Mesothelial cell of epicardium (in vitro differentiated cells): ENCODE measurements around the gene AWAT2. TPM values are rescaled to one million over a fixed set of nuclear protein-coding genes. Genes with fewer than 3 reads are reported as not detected.

ENCODE experiments used
- DNase-seq, 2 experiments: peaks; one replicate each; pipeline ENCODE4 v3.0.0; 2021; ENCODE audit warnings: low spot score in 2 of 2; ENCODE audit not compliant: unreplicated experiment in 2 of 2
- H3K27ac Mint-ChIP-seq: 2 replicates; pipeline ENCODE4 v1.8.0; 2021; ENCODE audit warnings: mixed read lengths
- H3K27me3 Mint-ChIP-seq: 2 replicates; pipeline ENCODE4 v1.8.0; 2021; ENCODE audit warnings: low read depth, mixed read lengths
- H3K36me3 Mint-ChIP-seq: 2 replicates; pipeline ENCODE4 v1.8.0; 2021; ENCODE audit warnings: mixed read lengths
- H3K4me1 Mint-ChIP-seq: 2 replicates; pipeline ENCODE4 v1.8.0; 2021; ENCODE audit warnings: mixed read lengths
- H3K4me3 Mint-ChIP-seq: 2 replicates; pipeline ENCODE4 v1.8.0; 2021; ENCODE audit warnings: mild to moderate bottlenecking, moderate library complexity, mixed read lengths
- H3K9me3 Mint-ChIP-seq: 2 replicates; pipeline ENCODE4 v1.8.0; 2021; ENCODE audit warnings: mixed read lengths
- total RNA-seq: library from RNA; stranded (reverse); gene quantifications from 3 replicates; pipeline ENCODE4 v1.2.1, GENCODE V29; 2021
- TF ChIP-seq, protein P1 (sequence below): fragments of 200-600 bp; sonication (generic); IDR thresholded peaks from one replicate; pipeline ENCODE4 v1.5.0; 2021; ENCODE audit warnings: antibody characterized with exemption; ENCODE audit not compliant: unreplicated experiment

AWAT2 gene
- total RNA-seq, 1 donor from 2014 or later, result not detected

DNA sequence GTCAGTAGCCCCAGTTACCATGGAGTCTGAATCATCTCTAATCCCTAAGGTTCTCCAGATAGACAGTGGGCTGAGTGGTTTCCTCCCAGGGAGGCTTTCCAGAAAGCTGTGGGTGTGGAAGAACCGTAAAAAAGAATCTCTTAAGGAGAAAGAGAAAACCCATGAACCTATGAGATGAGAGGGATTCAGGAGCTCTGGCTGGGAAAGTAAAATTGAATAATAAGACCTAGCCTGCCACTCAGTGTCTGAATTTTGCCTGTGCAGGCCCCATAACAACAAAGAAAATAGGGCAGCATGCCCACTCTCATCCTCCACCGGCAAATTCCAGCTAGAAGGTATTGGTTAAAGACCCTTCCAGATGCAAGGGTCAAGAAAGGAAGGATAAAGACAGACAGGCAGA is 16.9 kb downstream of the AWAT2 start:
- no peaks in the 10 kb centered on the region for H3K4me1 Mint-ChIP-seq
- DNase-seq, result no peak

DNA sequence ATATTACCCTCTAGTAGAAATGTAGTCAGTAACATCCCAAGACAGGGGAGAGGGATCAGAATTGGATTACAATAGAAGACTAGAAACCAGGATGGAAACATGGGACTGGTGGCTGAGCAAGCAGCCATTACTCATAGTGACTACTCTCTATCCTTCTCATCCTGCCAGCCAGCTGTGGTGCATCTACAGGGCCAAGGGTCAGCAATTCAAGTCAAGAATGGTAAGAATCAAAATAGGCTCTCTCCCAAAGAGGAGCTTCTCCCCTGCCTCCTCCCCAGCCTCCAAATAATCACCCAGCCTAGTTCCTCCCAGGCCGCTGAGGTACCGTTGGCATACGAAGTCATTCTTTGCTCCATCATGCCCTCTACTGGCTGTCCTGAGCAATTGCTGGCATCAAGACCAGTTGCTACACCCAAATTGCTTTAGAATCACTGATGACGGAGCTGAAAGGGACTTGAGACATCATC is 19.4 kb downstream of the AWAT2 start:
- Mint-ChIP-seq H3K27me3 (no peaks in the 10 kb centered on the region), H3K36me3 (no peaks in the 10 kb centered on the region), H3K4me3 (no peak overlapping the region), H3K4me1 (no peaks in the 10 kb centered on the region), H3K27ac (no peak overlapping the region), H3K9me3 (peaks cover 29% of the 10 kb centered on the region)
- DNase-seq, result no peak
- TF ChIP-seq, protein P1, sequence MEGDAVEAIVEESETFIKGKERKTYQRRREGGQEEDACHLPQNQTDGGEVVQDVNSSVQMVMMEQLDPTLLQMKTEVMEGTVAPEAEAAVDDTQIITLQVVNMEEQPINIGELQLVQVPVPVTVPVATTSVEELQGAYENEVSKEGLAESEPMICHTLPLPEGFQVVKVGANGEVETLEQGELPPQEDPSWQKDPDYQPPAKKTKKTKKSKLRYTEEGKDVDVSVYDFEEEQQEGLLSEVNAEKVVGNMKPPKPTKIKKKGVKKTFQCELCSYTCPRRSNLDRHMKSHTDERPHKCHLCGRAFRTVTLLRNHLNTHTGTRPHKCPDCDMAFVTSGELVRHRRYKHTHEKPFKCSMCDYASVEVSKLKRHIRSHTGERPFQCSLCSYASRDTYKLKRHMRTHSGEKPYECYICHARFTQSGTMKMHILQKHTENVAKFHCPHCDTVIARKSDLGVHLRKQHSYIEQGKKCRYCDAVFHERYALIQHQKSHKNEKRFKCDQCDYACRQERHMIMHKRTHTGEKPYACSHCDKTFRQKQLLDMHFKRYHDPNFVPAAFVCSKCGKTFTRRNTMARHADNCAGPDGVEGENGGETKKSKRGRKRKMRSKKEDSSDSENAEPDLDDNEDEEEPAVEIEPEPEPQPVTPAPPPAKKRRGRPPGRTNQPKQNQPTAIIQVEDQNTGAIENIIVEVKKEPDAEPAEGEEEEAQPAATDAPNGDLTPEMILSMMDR, result peak; percentile 63

More for the DNA sequence above, 16.9 kb downstream of the AWAT2 start:
- no peaks in the 10 kb centered on the region for H3K27me3 Mint-ChIP-seq
- TF ChIP-seq, protein P1, result no peak
- no peak overlapping the region for H3K27ac Mint-ChIP-seq
- H3K4me3 Mint-ChIP-seq, result no peak overlapping the region
- no peaks in the 10 kb centered on the region for H3K36me3 Mint-ChIP-seq
- H3K9me3 Mint-ChIP-seq, result peaks cover 16% of the 10 kb centered on the region

DNA sequence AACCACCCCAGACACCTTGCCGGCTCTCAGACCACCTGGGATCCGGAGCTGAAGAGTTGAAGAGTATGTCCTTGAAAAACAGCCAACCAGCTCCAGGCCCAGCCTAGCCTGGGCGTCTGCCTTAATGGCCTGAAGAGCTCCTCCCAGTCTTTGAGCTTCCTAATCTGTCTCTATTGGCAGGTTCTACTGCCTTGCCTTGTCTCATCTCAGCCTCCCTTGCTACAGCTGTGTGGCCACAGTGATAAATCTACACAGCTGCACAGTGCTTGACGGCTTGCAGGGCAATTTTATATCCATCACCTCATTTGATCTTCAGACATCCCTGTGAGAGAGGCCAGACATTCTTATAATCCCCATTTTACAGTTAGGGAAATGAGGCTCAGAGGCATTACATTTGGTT is 19.9 kb downstream of the AWAT2 start:
- DNase-seq, result no peak
- Mint-ChIP-seq H3K27me3 (no peaks in the 10 kb centered on the region), H3K4me3 (no peak overlapping the region), H3K36me3 (no peaks in the 10 kb centered on the region), H3K9me3 (peaks cover 29% of the 10 kb centered on the region), H3K4me1 (peaks cover 2% of the 10 kb centered on the region), H3K27ac (no peak overlapping the region)
- TF ChIP-seq, protein P1, result no peak

DNA sequence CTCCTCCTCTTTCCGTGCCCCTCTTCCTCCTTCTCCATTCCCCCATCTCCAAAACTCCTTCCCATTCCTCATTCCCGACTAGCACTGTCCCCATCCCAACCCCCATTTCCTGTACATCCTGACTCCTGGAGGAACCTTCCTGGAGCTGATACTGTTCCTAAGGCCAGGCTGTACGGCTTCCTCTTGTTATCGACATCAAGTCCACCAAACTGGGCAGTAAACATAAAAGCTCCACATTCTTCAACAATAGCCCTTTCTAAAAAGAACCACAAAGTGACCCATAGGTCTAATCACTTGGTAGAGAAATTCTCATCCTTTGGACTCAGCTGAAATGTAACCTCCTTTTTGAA is 22.9 kb downstream of the AWAT2 start:
- peaks cover 22% of the 10 kb centered on the region for H3K9me3 Mint-ChIP-seq
- no peak overlapping the region for H3K4me3 Mint-ChIP-seq
- no peaks in the 10 kb centered on the region for H3K36me3 Mint-ChIP-seq
- H3K27ac Mint-ChIP-seq, result no peak overlapping the region
- no peaks in the 10 kb centered on the region for H3K27me3 Mint-ChIP-seq
- TF ChIP-seq, protein P1, result no peak
- no peak for DNase-seq
- peaks cover 5% of the 10 kb centered on the region for H3K4me1 Mint-ChIP-seq

DNA sequence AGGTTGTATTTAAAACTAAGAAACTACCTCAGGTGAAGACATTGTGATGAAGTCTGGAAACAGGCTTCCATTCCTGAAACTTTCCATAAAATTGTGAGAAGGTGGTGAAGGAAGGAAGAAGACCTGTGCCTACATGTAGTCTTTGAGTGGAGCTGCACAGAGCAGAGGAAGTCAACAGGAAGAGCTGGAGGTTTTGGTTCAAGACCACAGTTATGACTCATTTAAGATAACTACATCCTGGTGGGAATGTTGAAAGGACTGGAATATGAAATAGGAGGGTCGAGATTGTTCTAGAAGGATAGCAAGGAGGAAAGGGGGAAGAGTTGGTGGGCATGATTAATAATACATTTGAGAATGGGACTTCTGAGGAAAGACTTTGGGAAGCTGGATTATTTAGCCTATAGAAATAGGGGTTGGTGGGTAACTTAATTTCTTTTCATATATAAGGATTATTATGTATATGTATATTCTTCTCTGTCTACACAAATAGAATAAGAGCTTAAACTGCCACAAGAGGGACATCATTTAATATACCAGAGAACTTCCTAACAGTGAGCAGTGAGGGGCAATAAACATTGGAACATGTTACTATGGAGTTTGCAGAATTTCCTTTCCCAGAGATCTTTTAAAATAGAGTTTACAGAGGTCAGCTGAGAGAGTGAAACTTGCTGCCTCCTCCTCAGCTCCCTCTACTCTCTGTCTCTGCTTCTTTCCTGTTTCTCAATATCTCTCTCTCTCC is 23.5 kb downstream of the AWAT2 start:
- no peak overlapping the region for H3K27ac Mint-ChIP-seq
- H3K4me3 Mint-ChIP-seq, result no peak overlapping the region
- TF ChIP-seq, protein P1, result no peak
- DNase-seq, result no peak
- no peaks in the 10 kb centered on the region for H3K36me3 Mint-ChIP-seq
- peaks cover 22% of the 10 kb centered on the region for H3K9me3 Mint-ChIP-seq
- no peaks in the 10 kb centered on the region for H3K27me3 Mint-ChIP-seq
- H3K4me1 Mint-ChIP-seq, result peaks cover 5% of the 10 kb centered on the region
